GM12878 (cell line): ENCODE results near the gene FAM120AOS. TPM values are rescaled to one million over a fixed set of nuclear protein-coding genes. Genes with fewer than 3 reads are reported as not detected.

ENCODE experiments used
- ATAC-seq: fragments of 200-7000 bp; cut with Tn5 transposase; 3 replicates; pipeline ENCODE4 v1.9.1; 2020; ENCODE audit warnings: mild to moderate bottlenecking, moderate library complexity
- BruUV-seq: library from RNA; stranded (reverse); fragments of 400-500 nt; replicated peaks from 2 replicates; lab custom pipeline; 2021; lab: Mats Ljungman, UMichigan
- CTCF ChIA-PET: fragments of 300-600 bp; sonication (Branson Sonifier 250); formaldehyde crosslinking; extraction: SDS; loops from one replicate; lab custom pipeline; 2021; ENCODE audit warnings: inconsistent platforms; lab: Yijun Ruan, JAX
- POLR2A ChIA-PET: fragments of 350-600 bp; formaldehyde crosslinking; extraction: SDS; loops from one replicate; lab custom pipeline; 2021; ENCODE audit warnings: inconsistent platforms; lab: Charles Lee
- RAD21 ChIA-PET: fragments of 300-600 bp; sonication (Branson Sonifier 250); formaldehyde crosslinking; loops from one replicate; lab custom pipeline; 2023; ENCODE audit warnings: antibody characterized with exemption; ENCODE audit not compliant: unreplicated experiment; lab: Charles Lee
- SMC1A ChIA-PET: fragments of 300-600 bp; sonication (Branson Sonifier 250); formaldehyde crosslinking; loops from one replicate; lab custom pipeline; 2023; ENCODE audit not compliant: unreplicated experiment, uncharacterized antibody; lab: Charles Lee
- DNase-seq: peaks from one replicate; pipeline ENCODE4 v3.0.0-alpha.2; 2011; ENCODE audit warnings: low read depth, low spot score
- FAIRE-seq: peaks from 3 replicates; lab custom pipeline; 2011; peaks lifted over from hg19 to GRCh38; lab: Jason Lieb, UNC
- H2AFZ ChIP-seq: 2 replicates; pipeline ENCODE4 v1.6.0; 2011; ENCODE audit warnings: low read depth, low read length, control low read depth; ENCODE audit not compliant: control insufficient read depth
- H3K27ac ChIP-seq: 2 replicates; pipeline ENCODE4 v1.5.1; 2011; ENCODE audit warnings: control low read depth; ENCODE audit not compliant: control insufficient read depth, insufficient read depth
- H3K27me3 ChIP-seq, 2 experiments: replicated peaks in 1 of 2; 2 replicates each; pipeline versions ENCODE4 v1.6.0 to v1.6.1; 2011; ENCODE audit warnings: low read length in 1 of 2; ENCODE audit not compliant: control insufficient read depth in 2 of 2, insufficient read depth in 2 of 2
- H3K36me3 ChIP-seq, 2 experiments: 2 replicates each; pipeline ENCODE4 v1.5.1; 2011; ENCODE audit warnings: low read length in 1 of 2; ENCODE audit not compliant: control insufficient read depth in 2 of 2, insufficient read depth in 2 of 2
- H3K4me1 ChIP-seq: 2 replicates; pipeline ENCODE4 v1.6.1; 2011; ENCODE audit warnings: mild to moderate bottlenecking, low read length, moderate library complexity, mixed read lengths; ENCODE audit not compliant: control insufficient read depth, insufficient read depth
- H3K4me2 ChIP-seq: 2 replicates; pipeline ENCODE4 v1.6.0; 2011; ENCODE audit warnings: control low read depth; ENCODE audit not compliant: control insufficient read depth, insufficient read depth
- H3K4me3 ChIP-seq: fragments of 200-600 bp; sonication (generic); 2 replicates; pipeline ENCODE4 v1.5.1; 2016
- H3K79me2 ChIP-seq: 2 replicates; pipeline ENCODE4 v1.6.0; 2011; ENCODE audit warnings: low read length; ENCODE audit not compliant: control insufficient read depth, insufficient read depth
- H3K9ac ChIP-seq: 2 replicates; pipeline ENCODE4 v1.8.0; 2011; ENCODE audit warnings: low read length, control low read depth, mixed read lengths; ENCODE audit not compliant: control insufficient read depth, insufficient read depth
- H3K9me3 ChIP-seq: replicated peaks from 3 replicates; pipeline ENCODE4 v1.5.1; 2011; ENCODE audit warnings: mild to moderate bottlenecking, low read length; ENCODE audit not compliant: control insufficient read depth, insufficient read depth
- H4K20me1 ChIP-seq: 2 replicates; pipeline ENCODE4 v1.6.0; 2011; ENCODE audit not compliant: control insufficient read depth, insufficient read depth
- ATF3 ChIP-seq: IDR thresholded peaks from 2 replicates; pipeline ENCODE4 v1.6.1; 2011; ENCODE audit warnings: low read depth, mild to moderate bottlenecking, low read length, moderate library complexity, borderline replicate concordance; ENCODE audit errors: extremely low read depth
- ATF7 ChIP-seq: fragments of 450-650 bp; IDR thresholded peaks from 2 replicates; pipeline ENCODE4 v1.6.1; 2016; ENCODE audit warnings: low read depth, mild to moderate bottlenecking
- BCL3 ChIP-seq: IDR thresholded peaks from 2 replicates; pipeline ENCODE4 v1.6.1; 2011; ENCODE audit warnings: borderline replicate concordance, low read depth, mild to moderate bottlenecking, moderate library complexity, low read length; ENCODE audit not compliant: insufficient read depth, poor library complexity, severe bottlenecking
- CREB1 ChIP-seq: IDR thresholded peaks from 2 replicates; pipeline ENCODE4 v1.6.1; 2012; ENCODE audit warnings: low read depth, mild to moderate bottlenecking, inconsistent platforms
- CREM ChIP-seq: IDR thresholded peaks from 2 replicates; pipeline ENCODE4 v1.6.1; 2014; ENCODE audit warnings: antibody characterized with exemption, low read depth
- DPF2 ChIP-seq: fragments of 450-650 bp; IDR thresholded peaks from 2 replicates; pipeline ENCODE4 v1.6.1; 2017; ENCODE audit warnings: mild to moderate bottlenecking
- EGR1 ChIP-seq, 2 experiments: IDR thresholded peaks; 1 replicate in 1 of 2; 2 replicates in 1 of 2; pipeline ENCODE4 v1.6.1; 2011 to 2012; ENCODE audit warnings: low read depth in 2 of 2, low read length in 2 of 2, borderline replicate concordance in 1 of 2, mild to moderate bottlenecking in 1 of 2, moderate library complexity in 1 of 2
- EZH2 ChIP-seq: IDR thresholded peaks from 2 replicates; pipeline ENCODE4 v1.6.1; 2012; ENCODE audit warnings: low read depth, mild to moderate bottlenecking, control low read depth, inconsistent platforms, low read length, borderline replicate concordance; ENCODE audit not compliant: control insufficient read depth
- FOXK2 ChIP-seq: fragments of 450-650 bp; IDR thresholded peaks from 2 replicates; pipeline ENCODE4 v1.6.1; 2017; ENCODE audit warnings: mild to moderate bottlenecking, moderate library complexity
- IRF5 ChIP-seq: fragments of 450-650 bp; IDR thresholded peaks from 2 replicates; pipeline ENCODE4 v1.6.1; 2017; ENCODE audit warnings: borderline replicate concordance
- JUND ChIP-seq: IDR thresholded peaks from 2 replicates; pipeline ENCODE4 v1.6.1; 2012; ENCODE audit warnings: low read depth, mild to moderate bottlenecking, low read length, improper control_type of control experiment, moderate library complexity
- MYC ChIP-seq: IDR thresholded peaks from 2 replicates; pipeline ENCODE4 v1.6.1; 2011; ENCODE audit warnings: mild to moderate bottlenecking, low read length, moderate library complexity, inconsistent platforms; ENCODE audit not compliant: insufficient read depth, insufficient replicate concordance, insufficient read length, severe bottlenecking
- PML ChIP-seq: IDR thresholded peaks from 2 replicates; pipeline ENCODE4 v1.6.1; 2012; ENCODE audit warnings: low read length, inconsistent platforms
- POLR2A ChIP-seq: IDR thresholded peaks from 2 replicates; pipeline ENCODE4 v1.6.1; 2011; ENCODE audit warnings: low read depth, mild to moderate bottlenecking, low read length
- POLR2AphosphoS2 ChIP-seq: IDR thresholded peaks from 2 replicates; pipeline ENCODE4 v1.6.1; 2011; ENCODE audit warnings: low read depth, mild to moderate bottlenecking, low read length, improper control_type of control experiment, moderate library complexity
- STAT3 ChIP-seq: IDR thresholded peaks from 2 replicates; pipeline ENCODE4 v1.6.1; 2011; ENCODE audit warnings: low read depth, low read length, improper control_type of control experiment
- TCF3 ChIP-seq: IDR thresholded peaks from 2 replicates; pipeline ENCODE4 v1.6.1; 2012; ENCODE audit warnings: low read depth, mild to moderate bottlenecking, low read length, borderline replicate concordance; ENCODE audit not compliant: insufficient read depth
- YY1 ChIP-seq: IDR thresholded peaks from 2 replicates; pipeline ENCODE4 v1.6.1; 2011; ENCODE audit warnings: low read depth, mild to moderate bottlenecking, low read length
- ZBTB33 ChIP-seq: fragments of 450-650 bp; IDR thresholded peaks from 2 replicates; pipeline ENCODE4 v1.6.1; 2017; ENCODE audit warnings: mild to moderate bottlenecking
- WGBS: methylation state at CpG from one replicate; pipeline ENCODE4 v1.1.6; 2016; ENCODE audit warnings: low lambda C conversion rate; ENCODE audit not compliant: insufficient replicate concordance, insufficient coverage; ENCODE audit errors: missing lambda C conversion rate; 5-methylcytosine and 5-hydroxymethylcytosine counted together
- in situ Hi-C: fragments of 300-500 bp; cut with MboI; formaldehyde crosslinking; loops from 9 replicates; pipeline ENCODE4 v1.14.3; 2018; ENCODE audit warnings: mixed read lengths
- intact Hi-C: fragments of 100-400 bp; cut with micrococcal nuclease; formaldehyde crosslinking; loops from one replicate; pipeline ENCODE4 v1.14.2; 2022; ENCODE audit not compliant: unreplicated experiment
- polyA plus RNA-seq, 11 experiments: library from polyadenylated mRNA; depleted of rRNA in 4 of 11; unstranded in 6 of 11; stranded (reverse) in 5 of 11; fragments of >200 nt; fragmentation: Nextera tagmentation in 4 of 11; fragmentation: Illumina TruSeq in 1 of 11; extraction: Ambion mirVana in 4 of 11; extraction: Trizol in 1 of 11; gene quantifications; 1 replicate in 1 of 11; 2 replicates in 10 of 11; pipeline versions ENCODE4 v1.2.1 to v1.2.3, GENCODE V29; 2011 to 2016; ENCODE audit warnings: inconsistent platforms in 2 of 11, missing spikeins in 2 of 11, low read depth in 1 of 11
- total RNA-seq, 4 experiments: library from RNA; depleted of rRNA in 3 of 4; stranded (reverse); fragments of >200 nt in 3 of 4; fragmentation: Illumina TruSeq in 1 of 4; extraction: Trizol in 1 of 4; gene quantifications; 2 replicates each; pipeline versions ENCODE4 v1.2.1 to v1.2.3, GENCODE V29; 2013 to 2021

FAM120AOS gene
- total and polyA plus RNA-seq, 10 of the 15 experiments (the other 5 are each of a cell fraction or from before 2014, with no cell fraction given), result 15.9 to 55.1 (median 34.6) TPM

GRCh38 chr9:93436655-93437407 lies 16.6 kb downstream of the FAM120AOS start (continued):
- TF ChIP-seq MYC (no peak), IRF5 (no peak), ATF7 (no peak), PML (no peak), POLR2A (no peak), JUND (no peak), TCF3 (no peak), EGR1 (IDR thresholded peaks at IDR 0.05; ENCODE audit: borderline replicate concordance in 1 of 2, low read depth in 2 of 2, low read length in 2 of 2) (no peak), ATF3 (no peak)

DNA sequence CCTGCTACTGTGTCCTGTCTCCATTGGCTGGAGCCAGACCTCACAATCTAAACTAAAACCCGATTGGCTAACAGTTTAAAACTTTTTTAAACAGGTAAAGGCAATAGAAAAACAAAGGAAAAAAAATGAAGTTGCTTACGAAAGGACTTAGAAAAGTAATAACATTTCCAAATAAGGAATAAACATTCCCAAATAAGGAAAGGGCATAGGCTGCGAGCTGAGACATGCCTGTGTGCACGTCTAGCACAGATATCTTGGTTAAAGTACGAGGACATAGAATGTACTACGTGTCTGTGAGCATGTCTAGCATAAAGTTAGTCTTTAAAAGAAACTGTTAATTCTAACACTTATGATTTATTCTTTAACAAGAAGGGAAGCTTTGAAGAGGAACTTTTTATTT lies 17.2 kb downstream of the FAM120AOS start:
- ChIA-PET CTCF (interaction anchor here (0.7 kb wide), 1 partner anchor 133 kb away, joined by 3 read pairs; no protein-coding TSS in a partner anchor), RAD21 (no interaction called here), SMC1A (interaction anchor here (0.8 to 1.3 kb wide), 4 partner anchors 11 to 130 kb away, joined by 3 read pairs; no protein-coding TSS in a partner anchor), POLR2A (no interaction called here)
- FAIRE-seq (no peak), DNase-seq (no peak), ATAC-seq (no peak)
- intact Hi-C loops (no loop called here), in situ Hi-C loops (no loop called here)
- H3K9ac ChIP-seq, result no peak overlapping the region
- H3K36me3 ChIP-seq, result no peaks in the 10 kb centered on the region
- no peak overlapping the region for H3K27ac ChIP-seq
- H3K4me1 ChIP-seq, result 0 out of 2 replicates have a peak, but pooled peaks cover 3% of the 10 kb centered on the region
- BruUV-seq, result no TSS peak
- WGBS, result 71% methylated on average over 6 of the region's 6 CpGs
- H3K79me2 ChIP-seq, result no peaks in the 10 kb centered on the region
- H3K27me3 ChIP-seq, result no peaks in the 10 kb centered on the region
- no peaks in the 10 kb centered on the region for H4K20me1 ChIP-seq
- H3K4me3 ChIP-seq, result no peak overlapping the region
- H3K4me2 ChIP-seq, result no peak overlapping the region
- no peaks in the 10 kb centered on the region for H3K9me3 ChIP-seq
- no peak overlapping the region for H2AFZ ChIP-seq
- TF ChIP-seq STAT3 (no peak), ZBTB33 (no peak), BCL3 (no peak), EZH2 (no peak), POLR2AphosphoS2 (no peak), YY1 (no peak), FOXK2 (no peak), DPF2 (no peak), CREM (no peak), CREB1 (no peak)
